GM04503 (cell line): ENCODE measurements around the gene RASIP1.
"Not testable (repeated sequence)": the region's sequence is repeated elsewhere in the genome, so short reads cannot be mapped to it uniquely, and the experiment has no call there.

ENCODE experiments used
- DNase-seq: peaks from one replicate; pipeline ENCODE4 v3.0.0-alpha.2; 2012; ENCODE audit warnings: low read depth

The RASIP1 gene, protein sequence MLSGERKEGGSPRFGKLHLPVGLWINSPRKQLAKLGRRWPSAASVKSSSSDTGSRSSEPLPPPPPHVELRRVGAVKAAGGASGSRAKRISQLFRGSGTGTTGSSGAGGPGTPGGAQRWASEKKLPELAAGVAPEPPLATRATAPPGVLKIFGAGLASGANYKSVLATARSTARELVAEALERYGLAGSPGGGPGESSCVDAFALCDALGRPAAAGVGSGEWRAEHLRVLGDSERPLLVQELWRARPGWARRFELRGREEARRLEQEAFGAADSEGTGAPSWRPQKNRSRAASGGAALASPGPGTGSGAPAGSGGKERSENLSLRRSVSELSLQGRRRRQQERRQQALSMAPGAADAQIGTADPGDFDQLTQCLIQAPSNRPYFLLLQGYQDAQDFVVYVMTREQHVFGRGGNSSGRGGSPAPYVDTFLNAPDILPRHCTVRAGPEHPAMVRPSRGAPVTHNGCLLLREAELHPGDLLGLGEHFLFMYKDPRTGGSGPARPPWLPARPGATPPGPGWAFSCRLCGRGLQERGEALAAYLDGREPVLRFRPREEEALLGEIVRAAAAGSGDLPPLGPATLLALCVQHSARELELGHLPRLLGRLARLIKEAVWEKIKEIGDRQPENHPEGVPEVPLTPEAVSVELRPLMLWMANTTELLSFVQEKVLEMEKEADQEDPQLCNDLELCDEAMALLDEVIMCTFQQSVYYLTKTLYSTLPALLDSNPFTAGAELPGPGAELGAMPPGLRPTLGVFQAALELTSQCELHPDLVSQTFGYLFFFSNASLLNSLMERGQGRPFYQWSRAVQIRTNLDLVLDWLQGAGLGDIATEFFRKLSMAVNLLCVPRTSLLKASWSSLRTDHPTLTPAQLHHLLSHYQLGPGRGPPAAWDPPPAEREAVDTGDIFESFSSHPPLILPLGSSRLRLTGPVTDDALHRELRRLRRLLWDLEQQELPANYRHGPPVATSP

GRCh38 chr19:48740164-48740972 is at the start of gene RASIP1:
TSS of gene RASIP1 (minus strand) at chr19:48740610. CDS start at chr19:48740282, 328 bp downstream.
- DNase-seq = no peak

GRCh38 chr19:48787331-48787730 is 46.9 kb upstream of the RASIP1 start:
- DNase-seq = not testable (repeated sequence)

DNA sequence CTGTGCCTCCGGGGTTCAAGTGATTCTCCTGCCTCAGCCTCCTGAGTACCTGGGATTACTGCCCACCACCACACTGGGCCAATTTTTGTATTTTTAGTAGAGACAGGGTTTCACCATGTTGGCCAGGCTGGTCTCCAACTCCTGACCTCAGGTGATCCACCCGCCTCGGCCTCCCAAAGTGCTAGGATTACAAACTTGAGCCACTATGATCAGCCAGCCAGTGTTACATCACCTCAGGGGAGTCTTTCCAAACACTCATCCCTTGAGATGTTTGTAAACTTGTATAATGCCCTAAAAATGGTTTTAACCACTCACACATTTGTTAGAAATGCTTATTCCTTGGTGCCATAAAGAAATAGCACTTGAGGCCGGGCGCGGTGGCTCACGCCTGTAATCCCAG is 46.0 kb upstream of the RASIP1 start:
- DNase-seq = not testable (repeated sequence)

DNA sequence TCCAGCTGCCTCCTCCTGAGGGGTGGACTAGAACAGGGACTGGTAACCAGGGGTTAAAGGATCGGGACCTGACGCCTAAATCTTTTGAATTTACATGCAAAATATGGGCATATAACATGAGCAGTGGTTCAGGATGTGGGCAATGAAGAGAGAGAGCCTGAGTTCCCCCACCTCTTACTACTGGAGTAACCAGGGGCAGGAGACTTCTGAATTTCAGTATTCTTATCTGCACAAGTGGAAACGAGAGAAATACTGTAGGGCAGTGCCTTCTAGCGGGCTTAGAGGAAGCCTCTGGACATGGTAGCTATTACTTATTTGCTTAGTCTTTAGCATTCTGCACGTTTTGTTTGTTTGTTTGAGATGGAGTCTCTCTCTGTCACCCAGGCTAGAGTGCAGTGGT is 44.1 kb upstream of the RASIP1 start:
- DNase-seq = no peak

- no peak for DNase-seq
Measured at GRCh38 chr19:48780631-48781391, 40.4 kb upstream of the RASIP1 start.

DNA sequence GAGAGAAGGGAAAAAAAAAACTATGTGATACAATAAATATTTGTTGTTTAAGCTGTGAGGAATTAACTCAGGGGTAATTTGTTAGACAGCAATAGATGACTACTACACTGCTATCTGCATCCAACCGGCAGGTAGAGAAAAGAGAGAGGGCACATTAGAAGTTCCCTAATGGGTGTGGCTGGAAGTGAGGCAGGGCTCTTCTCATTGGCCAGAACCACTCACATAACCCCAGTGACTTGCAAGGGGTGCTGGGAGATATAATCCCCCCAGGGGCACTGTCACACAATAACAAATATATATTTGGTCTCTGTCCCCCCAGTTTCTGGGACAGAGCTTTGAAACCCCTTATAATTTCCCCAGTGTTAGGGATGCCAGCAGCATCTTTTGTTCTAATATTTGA is 39.2 kb upstream of the RASIP1 start:
- DNase-seq = no peak

DNA sequence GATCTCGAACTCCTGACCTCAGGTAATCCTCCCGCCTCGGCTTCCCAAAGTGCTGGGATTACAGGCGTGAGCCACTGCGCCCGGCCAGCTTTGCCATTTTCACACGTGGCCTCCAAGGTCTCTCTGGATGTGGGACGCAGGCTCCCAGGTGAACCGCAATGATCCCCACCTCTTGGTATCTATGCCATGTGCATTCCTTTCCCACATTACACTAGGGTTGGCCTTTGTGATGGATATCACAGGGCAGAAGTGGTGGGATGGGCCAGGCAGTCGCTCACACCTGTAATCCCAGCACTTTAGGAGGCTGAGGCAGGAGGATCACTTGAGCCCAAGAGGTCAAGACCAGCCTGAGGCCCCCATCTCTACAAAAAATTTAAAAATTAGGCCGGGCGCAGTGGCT is 37.3 kb upstream of the RASIP1 start:
- no peak for DNase-seq

GRCh38 chr19:48777139-48777538 is 36.7 kb upstream of the RASIP1 start:
- DNase-seq = no peak

DNA sequence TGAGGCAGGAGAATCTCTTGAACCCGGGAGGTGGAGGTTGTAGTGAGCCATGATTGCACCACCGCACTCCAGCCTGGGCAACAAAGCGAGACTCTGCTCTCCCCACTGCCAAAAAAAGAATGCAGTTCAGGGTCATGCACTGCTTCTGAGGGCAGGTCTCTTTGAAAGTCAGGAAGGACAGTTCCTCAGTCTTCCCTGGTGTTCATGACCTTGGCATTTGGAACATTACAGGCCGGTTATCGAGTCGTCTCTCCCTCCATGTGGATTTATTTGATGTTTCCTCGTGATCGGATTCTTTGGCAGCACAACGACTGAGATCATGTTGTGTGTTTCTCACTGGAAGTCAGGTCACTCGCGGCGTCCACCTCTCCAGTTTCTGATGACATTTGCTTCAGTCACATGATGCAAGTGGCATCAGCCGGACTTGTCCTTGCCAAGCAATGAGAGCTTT is 32.1 kb upstream of the RASIP1 start:
- DNase-seq = no peak

DNA sequence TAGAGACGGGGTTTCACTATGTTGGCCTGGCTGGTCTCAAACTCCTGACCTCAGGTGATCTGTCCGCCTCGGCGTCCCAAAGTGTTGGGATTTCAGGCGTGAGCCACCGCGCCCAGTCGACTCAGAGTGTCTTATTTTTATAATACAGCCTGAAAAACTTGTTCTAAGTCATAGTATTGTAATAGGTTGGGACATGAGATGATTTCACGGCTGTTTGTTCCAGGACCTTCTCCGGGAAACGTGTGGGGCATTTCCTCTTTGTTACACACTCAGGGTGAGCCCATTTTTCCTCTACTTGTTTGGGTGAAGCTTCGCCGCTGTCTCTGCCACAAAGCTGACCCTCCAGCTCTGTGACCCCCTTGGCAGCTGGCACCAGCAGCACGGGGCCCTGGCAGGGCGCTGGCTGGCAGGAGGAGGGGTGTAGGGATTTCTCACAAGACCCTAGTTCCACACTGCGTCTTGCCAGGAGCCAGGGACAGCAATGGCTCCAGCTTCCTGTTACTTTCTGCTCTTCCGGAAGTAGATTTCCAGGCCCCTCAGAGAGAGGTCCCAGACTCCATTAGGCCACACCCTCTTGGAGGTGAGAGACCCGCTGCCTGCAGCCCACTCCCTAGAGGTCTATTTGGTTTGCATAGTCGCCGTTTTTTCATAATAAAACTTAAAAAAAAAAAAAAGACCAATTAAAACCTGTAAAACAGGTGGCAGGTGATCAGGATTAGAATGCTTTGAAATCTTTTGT is 30.5 kb upstream of the RASIP1 start:
- DNase-seq = no peak

GRCh38 chr19:48770266-48770665 is 29.9 kb upstream of the RASIP1 start:
- peak; percentile 50 for DNase-seq

DNA sequence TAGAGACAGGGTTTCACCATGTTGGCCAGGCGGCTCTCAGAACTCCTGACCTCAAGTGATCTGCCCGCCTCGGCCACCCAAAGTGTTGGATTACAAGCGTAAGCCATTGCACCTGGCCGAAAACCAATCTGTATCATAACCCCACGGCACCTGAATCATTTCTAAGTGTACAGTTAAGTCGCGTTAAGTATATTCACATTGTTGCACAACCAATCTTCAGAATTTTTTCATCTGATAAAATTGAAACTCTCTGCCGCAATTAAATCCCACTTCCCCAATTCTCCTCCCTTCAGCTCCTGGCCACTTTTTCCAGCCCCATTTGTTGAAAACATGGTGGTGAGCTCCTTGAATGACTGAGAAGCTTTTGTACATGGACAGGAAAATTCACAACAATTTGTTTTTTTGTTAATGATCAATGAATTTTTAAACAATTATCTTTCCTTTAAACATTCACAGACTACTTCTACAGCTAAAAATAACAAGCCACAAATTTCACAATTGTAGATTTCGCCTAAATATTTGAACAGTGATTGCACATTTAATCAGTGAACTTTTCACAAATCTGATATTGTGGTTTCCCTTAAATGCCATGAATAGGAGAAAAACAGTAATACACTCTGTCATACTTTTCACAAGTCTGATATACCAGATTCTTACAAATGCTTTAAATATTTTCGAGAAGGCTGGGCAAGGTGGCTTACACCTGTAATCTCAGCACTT is 28.7 kb upstream of the RASIP1 start:
- no peak for DNase-seq

- not testable (repeated sequence) for DNase-seq
Measured at GRCh38 chr19:48768171-48768753, 27.9 kb upstream of the RASIP1 start.

DNA sequence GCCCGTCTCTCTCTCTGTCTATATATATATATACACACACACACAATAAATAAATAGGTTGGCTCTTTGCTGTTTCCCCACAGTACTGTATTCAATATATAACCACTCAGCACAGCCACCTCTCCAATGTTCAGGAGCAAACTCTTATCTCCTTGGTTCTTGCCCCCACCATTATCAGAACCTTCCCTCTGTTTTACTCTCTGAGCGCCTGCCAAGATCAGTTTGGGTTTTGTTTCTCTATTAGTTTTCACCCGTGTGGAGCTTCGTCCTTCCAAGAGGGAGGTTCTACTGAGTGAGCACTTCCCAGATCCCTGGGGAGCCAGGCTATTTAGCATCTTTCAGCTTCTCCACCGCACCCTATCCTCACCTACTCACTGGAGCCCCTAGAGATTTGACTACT is 25.4 kb upstream of the RASIP1 start:
- not testable (repeated sequence) for DNase-seq

- DNase-seq = no peak
Measured at GRCh38 chr19:48760504-48761205, 20.2 kb upstream of the RASIP1 start.

- no peak for DNase-seq
Measured at GRCh38 chr19:48757741-48758144, 17.3 kb upstream of the RASIP1 start.

DNA sequence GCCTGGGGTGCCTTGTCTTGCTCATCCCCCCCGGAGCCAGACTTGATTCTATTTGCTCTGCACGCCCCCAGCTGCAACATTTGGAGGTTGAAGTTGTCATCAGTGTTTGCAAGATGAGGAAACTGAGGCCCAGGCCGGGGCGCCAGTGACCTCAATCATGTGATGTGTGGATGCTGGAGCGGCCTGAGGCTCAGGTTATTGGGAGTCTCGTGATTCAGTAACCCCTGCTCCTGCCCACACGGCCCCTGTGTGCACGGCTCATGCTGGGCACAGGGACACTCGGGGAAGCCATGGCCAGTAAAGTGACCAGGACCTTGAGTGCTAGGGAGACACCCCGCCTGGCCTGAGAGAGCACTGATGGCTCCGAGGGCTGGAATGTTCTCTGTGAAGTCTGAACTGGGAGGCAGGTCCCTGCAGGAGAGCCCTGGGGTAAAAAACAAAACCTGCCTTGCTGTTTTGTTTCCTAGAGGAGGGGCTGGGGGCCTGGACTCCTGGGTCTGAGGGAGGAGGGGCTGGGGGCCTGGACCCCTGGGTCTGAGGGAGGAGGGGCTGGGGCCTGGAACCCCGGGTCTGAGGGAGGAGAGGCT is 16.8 kb upstream of the RASIP1 start:
- no peak for DNase-seq

- DNase-seq = no peak
Measured at GRCh38 chr19:48756686-48757085, 16.3 kb upstream of the RASIP1 start.
